ACHN (cell line): ENCODE results near the gene UBA1.

ENCODE experiments used
- DNase-seq: peaks from one replicate; pipeline ENCODE4 v3.0.0-alpha.2; 2015
- in situ Hi-C: cut with HindIII; loops from 2 replicates; pipeline ENCODE4 v1.10.0; 2017; ENCODE audit warnings: low sequenced_read_pairs, low pct_ligation_motif_present, low pct_unique_long_range_greater_than_20kb

Gene UBA1

DNA sequence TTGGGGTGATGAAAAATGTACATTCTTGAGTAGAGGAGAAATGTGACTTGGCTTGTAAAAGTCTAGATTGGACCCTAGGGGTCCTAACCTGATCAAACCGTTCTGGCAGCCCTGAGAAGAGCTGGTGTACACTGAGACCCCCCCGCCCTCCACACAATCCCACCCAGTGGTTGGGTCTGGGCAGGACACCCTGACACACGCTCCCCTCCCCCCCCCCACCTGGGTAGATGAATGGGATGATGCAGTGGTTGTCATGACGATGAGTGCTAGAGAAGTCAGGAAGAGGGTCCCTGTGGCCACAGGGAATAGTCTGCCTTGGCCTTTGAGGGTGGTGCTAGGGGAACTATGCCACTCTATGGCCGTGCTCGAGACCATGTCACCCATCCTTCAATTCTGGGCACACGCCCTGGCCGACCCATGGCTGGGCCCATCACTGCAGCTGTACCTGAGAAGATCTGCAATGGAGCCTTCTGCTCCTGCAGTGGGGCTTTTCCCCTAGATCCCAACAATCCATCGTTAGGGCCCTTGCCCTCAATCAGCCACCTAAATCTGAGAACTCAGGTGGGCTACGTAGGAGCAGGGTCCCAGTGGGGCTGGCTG, 29.2 kb downstream of the UBA1 start:
- DNase-seq: no peak
- in situ Hi-C loops: no loop called here

- DNase-seq: no peak
- in situ Hi-C loops: no loop called here
Measured at GRCh38 chrX:47223476-47224250, 30.0 kb downstream of the UBA1 start.

- no peak for DNase-seq
- in situ Hi-C loops: no loop called here
Measured at GRCh38 chrX:47224266-47224895, 30.8 kb downstream of the UBA1 start.

GRCh38 chrX:47224896-47225290, 31.3 kb downstream of the UBA1 start:
- in situ Hi-C loops: no loop called here
- no peak for DNase-seq

GRCh38 chrX:47226071-47226470, 32.4 kb downstream of the UBA1 start:
- in situ Hi-C loops: no loop called here
- no peak for DNase-seq

GRCh38 chrX:47226531-47227333, 33.1 kb downstream of the UBA1 start:
- in situ Hi-C loops: no loop called here
- no peak for DNase-seq

DNA sequence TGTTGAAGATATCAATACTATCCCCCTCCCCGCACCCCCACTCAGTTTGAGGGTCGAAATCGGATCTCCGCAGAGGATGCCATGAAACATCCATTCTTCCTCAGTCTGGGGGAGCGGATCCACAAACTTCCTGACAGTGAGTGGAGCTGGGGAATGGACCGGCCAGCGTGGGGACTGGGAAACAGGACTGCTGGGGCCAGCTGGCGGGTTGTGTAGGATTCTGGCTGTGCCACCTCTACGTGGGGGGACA, 33.6 kb downstream of the UBA1 start:
- DNase-seq: no peak
- in situ Hi-C loops: no loop called here

DNA sequence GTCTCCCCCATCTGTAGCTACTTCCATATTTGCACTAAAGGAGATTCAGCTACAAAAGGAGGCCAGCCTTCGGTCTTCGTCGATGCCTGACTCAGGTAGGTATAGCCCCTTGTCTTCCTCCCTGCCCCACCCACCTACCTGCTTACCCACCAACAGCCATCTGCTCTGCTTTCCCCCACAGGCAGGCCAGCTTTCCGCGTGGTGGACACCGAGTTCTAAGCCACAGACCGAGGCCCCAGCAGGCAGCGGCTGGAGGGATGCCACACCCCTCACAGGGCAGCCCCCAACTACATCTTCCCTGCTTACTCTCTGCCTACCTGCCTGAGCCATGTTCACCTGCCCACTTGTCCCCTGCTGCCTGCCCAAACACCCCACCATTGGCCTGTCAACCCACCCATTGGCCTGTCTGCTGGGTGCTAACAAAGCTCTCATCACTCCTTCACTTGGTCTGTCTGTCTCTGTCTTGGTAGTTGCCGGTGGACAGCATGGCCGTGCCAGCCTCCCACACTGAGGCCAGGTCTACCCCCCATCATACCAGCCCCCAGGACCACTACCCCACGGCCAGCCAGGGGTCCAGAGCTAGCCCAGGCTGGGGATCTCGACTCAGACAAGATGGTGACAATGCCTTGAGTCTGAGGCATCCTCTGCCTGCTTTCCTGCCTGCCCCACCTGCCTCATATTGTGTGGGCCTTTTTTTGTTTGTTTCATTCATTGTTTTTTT, 35.1 kb downstream of the UBA1 start:
- in situ Hi-C loops: no loop called here
- no peak for DNase-seq

DNA sequence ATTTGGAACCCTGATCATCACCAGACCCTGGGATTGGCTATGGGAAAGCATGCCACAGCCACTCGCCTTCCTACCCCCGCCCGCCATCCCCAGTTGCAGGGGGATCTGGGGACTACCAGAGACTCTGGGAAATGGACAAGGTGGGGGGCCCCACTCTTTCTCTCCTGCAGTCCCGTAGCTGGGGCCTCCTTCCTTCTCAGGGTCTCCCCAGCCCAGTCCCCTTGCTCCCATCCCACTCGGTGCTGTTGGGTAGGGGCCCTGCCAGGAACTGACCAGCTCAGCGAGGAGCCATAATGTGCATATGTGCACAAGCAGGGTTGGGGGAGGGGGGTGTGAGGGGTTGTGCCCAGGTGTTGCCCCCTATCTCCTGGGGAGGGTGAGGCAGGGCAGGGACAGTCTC, 35.8 kb downstream of the UBA1 start:
- DNase-seq: no peak
- in situ Hi-C loops: no loop called here

- in situ Hi-C loops: no loop called here
- no peak for DNase-seq
Measured at GRCh38 chrX:47230136-47230868, 36.7 kb downstream of the UBA1 start.

- no peak for DNase-seq
- in situ Hi-C loops: no loop called here
Measured at GRCh38 chrX:47231167-47231566, 37.5 kb downstream of the UBA1 start.

GRCh38 chrX:47232197-47232802, 38.7 kb downstream of the UBA1 start:
- no peak for DNase-seq
- in situ Hi-C loops: no loop called here

DNA sequence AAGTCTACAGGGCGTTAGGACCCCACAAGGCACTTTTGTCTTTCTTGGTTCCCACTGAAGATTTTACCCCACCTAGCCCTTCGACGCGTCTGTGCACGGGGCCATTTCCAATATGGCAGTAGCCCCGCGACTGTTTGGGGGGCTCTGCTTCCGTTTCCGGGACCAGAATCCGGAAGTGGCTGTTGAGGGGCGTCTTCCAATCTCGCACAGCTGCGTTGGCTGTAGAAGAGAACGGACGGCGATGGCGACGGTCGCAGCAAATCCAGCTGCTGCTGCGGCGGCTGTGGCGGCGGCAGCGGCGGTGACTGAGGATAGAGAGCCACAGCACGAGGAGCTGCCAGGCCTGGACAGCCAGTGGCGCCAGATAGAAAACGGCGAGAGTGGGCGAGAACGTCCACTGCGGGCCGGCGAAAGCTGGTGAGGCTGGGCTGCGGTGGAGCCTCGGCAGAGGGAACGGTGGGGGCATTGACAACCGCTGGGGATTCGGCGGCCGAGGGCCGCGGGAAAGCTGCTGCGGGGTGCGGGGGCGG, 39.2 kb downstream of the UBA1 start, which contains the start of gene USP11:
Gene USP11, plus strand, starts transcription at position 207 of the 530 bp plus-strand sequence. Its CDS starts 35 bp downstream, at position 242.
- peak; percentile 29 for DNase-seq
- in situ Hi-C loops: no loop called here

GRCh38 chrX:47233333-47234113, 39.9 kb downstream of the UBA1 start:
- DNase-seq: peak; percentile 89
- in situ Hi-C loops: no loop called here

DNA sequence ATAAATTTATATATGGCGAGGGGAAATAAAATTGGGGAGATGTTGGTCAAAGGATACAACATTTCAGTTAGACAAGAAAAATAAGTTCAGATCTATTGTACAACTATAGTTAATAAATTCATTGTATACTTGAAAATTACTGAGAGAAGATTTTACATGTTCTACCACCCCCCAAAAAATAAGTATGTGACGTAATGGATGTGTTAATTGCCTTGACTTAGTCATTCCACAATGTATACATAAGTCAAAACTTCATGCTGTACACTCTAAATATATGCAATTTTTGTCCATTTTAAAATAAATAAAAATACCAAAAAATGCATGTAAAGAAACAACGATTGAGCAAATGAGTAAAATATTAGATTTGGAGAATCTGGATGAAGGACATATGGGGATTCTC, 41.0 kb downstream of the UBA1 start:
- in situ Hi-C loops: no loop called here
- no peak for DNase-seq

DNA sequence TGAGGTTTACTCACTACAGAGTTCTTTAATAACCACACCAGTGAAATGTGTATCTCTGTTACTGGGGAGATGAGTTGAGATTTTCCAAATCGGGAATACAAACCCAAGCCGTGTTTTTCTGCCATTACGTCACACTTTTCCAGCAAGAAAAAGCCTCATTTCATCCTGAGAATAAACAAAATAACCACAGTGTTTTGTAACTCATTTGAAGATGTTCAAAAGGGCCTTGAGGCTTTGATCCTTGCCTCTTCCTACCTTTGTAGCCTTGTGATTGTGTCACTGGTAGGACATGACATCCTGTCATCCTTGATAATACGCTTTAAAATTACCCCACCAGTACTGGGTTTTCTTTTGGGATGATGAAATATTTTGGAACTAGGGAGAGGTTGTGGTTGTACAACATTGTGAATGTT, 42.1 kb downstream of the UBA1 start:
- in situ Hi-C loops: no loop called here
- DNase-seq: no peak

GRCh38 chrX:47239199-47239598, 45.6 kb downstream of the UBA1 start:
- in situ Hi-C loops: no loop called here
- DNase-seq: no peak
